Right lobe of liver (tissue), 6 donors: ENCODE measurements around the gene SREBF2. TPM values are rescaled to one million over a fixed set of nuclear protein-coding genes. Genes with fewer than 3 reads are reported as not detected.

Source experiments
- ATAC-seq, 4 donors: fragments of 200-7000 bp; cut with Tn5 transposase; one replicate each; pipeline ENCODE4 v1.9.1; 2020; ENCODE audit warnings: mild to moderate bottlenecking in 4 of 4, moderate library complexity in 4 of 4
- DNase-seq, 3 donors: peaks; one replicate each; pipeline ENCODE4 v3.0.0-alpha.2; 2020
- H3K27ac ChIP-seq, 3 donors: fragments of 200-600 bp; one replicate each; pipeline ENCODE4 v1.8.0; 2022
- H3K27me3 ChIP-seq, 2 donors: fragments of 200-600 bp; one replicate each; pipeline ENCODE4 v1.8.0; 2022
- H3K36me3 ChIP-seq, 4 donors: fragments of 200-600 bp; sonication (generic) in 1 of 4; one replicate each; pipeline versions ENCODE4 v1.5.1 to v1.8.0; 2017 to 2022; ENCODE audit warnings: control low read depth in 1 of 4
- H3K4me1 ChIP-seq, 4 donors: fragments of 200-600 bp; sonication (generic) in 1 of 4; one replicate each; pipeline versions ENCODE4 v1.5.1 to v1.8.0; 2017 to 2022; ENCODE audit warnings: control low read depth in 1 of 4
- H3K4me3 ChIP-seq, 3 donors: fragments of 200-600 bp; one replicate each; pipeline ENCODE4 v1.8.0; 2022
- H3K9me3 ChIP-seq, 4 donors: fragments of 200-600 bp; sonication (generic) in 1 of 4; one replicate each; pipeline versions ENCODE4 v1.5.1 to v1.8.0; 2017 to 2022; ENCODE audit warnings: control low read depth in 1 of 4
- CTCF ChIP-seq, 4 donors: fragments of 200-600 bp in 3 of 4; fragments of 450-650 bp in 1 of 4; IDR thresholded peaks; one replicate each; pipeline versions ENCODE4 v1.5.1 to v1.8.0; 2016 to 2022; ENCODE audit warnings: antibody characterized with exemption in 4 of 4, mild to moderate bottlenecking in 2 of 4
- POLR2A ChIP-seq: fragments of 450-650 bp; IDR thresholded peaks from one replicate; pipeline ENCODE4 v1.6.1; 2017; ENCODE audit warnings: antibody characterized with exemption, mild to moderate bottlenecking
- WGBS: methylation state at CpG from one replicate; pipeline ENCODE4 v1.1.6; 2018; ENCODE audit warnings: low coverage, low lambda C conversion rate; ENCODE audit not compliant: insufficient coverage; ENCODE audit errors: missing lambda C conversion rate; 5-methylcytosine and 5-hydroxymethylcytosine counted together
- intact Hi-C, 2 donors: fragments of 100-400 bp; cut with DNase I; formaldehyde crosslinking; loops; one replicate each; pipeline versions ENCODE4 v1.11.2 to v1.14.1; 2022
- total RNA-seq, 6 experiments: library from RNA; depleted of rRNA in 2 of 6; stranded (reverse); fragments of >200 nt in 2 of 6; fragmentation: NEBNext Ultra II Directional in 3 of 6; extraction: Animal tissue kit (Norgen Biotek cat#: 25700) in 3 of 6; gene quantifications; one replicate each; pipeline versions ENCODE4 v1.1.0 to v1.2.4, GENCODE V29; 2016 to 2023
- donor health status: DM: no; HTN: yes; CAD: no.
- donor health status: DM: no; HTN: no; CAD: no.
- donor health status: DM: no; HTN: no; CAD: no.
- donor health status: DM: no; HTN: yes; CAD: no.
- donor health status: DM: no; HTN: yes; CAD: no.

The SREBF2 gene
- total RNA-seq, 6 experiments from 2014 or later: 26.7 to 63.4 (median 37.2) TPM

- intact Hi-C loops: no loop called here
- Histone ChIP-seq H3K4me1 (peaks cover 0 to 38% (median 9%) of the 10 kb centered on the region in 4 donors), H3K9me3 (no peaks in the 10 kb centered on the region), H3K36me3 (peaks cover 0 to 12% (median 0%) of the 10 kb centered on the region in 4 donors), H3K27ac (peak overlapping the region in 1 of 3 donors; percentile 3), H3K4me3 (no peak overlapping the region), H3K27me3 (no peaks in the 10 kb centered on the region)
- TF ChIP-seq POLR2A (no peak), CTCF (IDR thresholded peaks at IDR 0.05) (no peak)
- 86% methylated on average over 1 of the region's 2 CpGs for WGBS
- DNase-seq (no peak), ATAC-seq (no peak)
Measured at GRCh38 chr22:41836551-41836950, 3.6 kb downstream of the SREBF2 start.

GRCh38 chr22:41838842-41839618 lies 6.1 kb downstream of the SREBF2 start:
- ATAC-seq: no peak
- 83% methylated on average over 1 of the region's 1 CpG for WGBS
- Histone ChIP-seq H3K27ac (no peak overlapping the region), H3K27me3 (no peaks in the 10 kb centered on the region), H3K9me3 (no peaks in the 10 kb centered on the region), H3K4me3 (no peak overlapping the region), H3K36me3 (peaks cover 0 to 12% (median 0%) of the 10 kb centered on the region in 4 donors), H3K4me1 (peaks cover 0 to 57% (median 20%) of the 10 kb centered on the region in 4 donors)
- DNase-seq: no peak
- TF ChIP-seq CTCF (IDR thresholded peaks at IDR 0.05): no peak
- intact Hi-C loops: no loop called here

- intact Hi-C loops: no loop called here
- WGBS: 95% methylated on average over 5 of the region's 5 CpGs
- ATAC-seq: no peak
- H3K36me3 ChIP-seq: peaks cover 0 to 12% (median 0%) of the 10 kb centered on the region in 4 donors
- no peaks in the 10 kb centered on the region for H3K9me3 ChIP-seq
- peaks cover 0 to 60% (median 22%) of the 10 kb centered on the region in 4 donors for H3K4me1 ChIP-seq
- no peak overlapping the region for H3K27ac ChIP-seq
- no peak for DNase-seq
- TF ChIP-seq CTCF (IDR thresholded peaks at IDR 0.05) (no peak), POLR2A (no peak)
- H3K4me3 ChIP-seq: no peak overlapping the region
- no peaks in the 10 kb centered on the region for H3K27me3 ChIP-seq
Measured at GRCh38 chr22:41840216-41840615, 7.3 kb downstream of the SREBF2 start.

- 45% methylated on average over 3 of the region's 3 CpGs for WGBS
Measured at GRCh38 chr22:41841085-41841712, 8.3 kb downstream of the SREBF2 start.

More at GRCh38 chr22:41841085-41841712, 8.3 kb downstream of the SREBF2 start:
- TF ChIP-seq POLR2A (no peak), CTCF (IDR thresholded peaks at IDR 0.05) (no peak)
- Histone ChIP-seq H3K27ac (no peak overlapping the region), H3K4me3 (no peak overlapping the region), H3K27me3 (no peaks in the 10 kb centered on the region), H3K4me1 (peaks cover 0 to 60% (median 26%) of the 10 kb centered on the region in 4 donors), H3K36me3 (peaks cover 0 to 8% (median 0%) of the 10 kb centered on the region in 4 donors), H3K9me3 (no peaks in the 10 kb centered on the region)
- DNase-seq (no peak), ATAC-seq (peak; percentile 35 to 47 (median 45))
- intact Hi-C loops: no loop called here
